SK-N-SH (cell line): ENCODE data around the gene TMEM232.

ENCODE experiments used
- USF2 ChIP-seq: fragments of 150-350 bp; IDR thresholded peaks from 2 replicates; pipeline ENCODE4 v1.6.1; 2017; ENCODE audit warnings: antibody characterized with exemption, low read length, low read depth, borderline replicate concordance
- TF ChIP-seq, protein P1 (sequence below): fragments of 200-600 bp; sonication (generic); IDR thresholded peaks from 2 replicates; pipeline ENCODE4 v1.6.1; 2017; ENCODE audit warnings: antibody characterized with exemption, mild to moderate bottlenecking, moderate library complexity

DNA sequence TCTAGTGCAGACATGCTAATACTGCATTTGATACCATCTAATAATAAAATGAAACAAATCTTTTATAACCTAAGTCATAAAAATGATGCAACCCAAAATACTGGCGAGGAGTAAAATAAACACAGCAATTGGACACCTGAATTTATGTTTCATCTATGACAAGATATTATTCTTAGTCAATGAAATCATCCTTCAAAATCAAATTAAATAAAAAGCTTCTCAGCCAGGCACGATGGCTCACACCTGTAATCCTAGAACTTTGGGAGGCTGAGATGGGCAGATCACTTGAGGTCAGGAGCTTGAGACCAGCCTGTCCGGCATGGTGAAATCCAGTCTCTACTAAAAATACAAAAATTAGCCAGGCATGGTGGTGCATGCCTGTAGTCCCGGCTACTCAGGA is 179.0 kb downstream of the TMEM232 start:
- TF ChIP-seq USF2 = no peak
- TF ChIP-seq, protein P1, sequence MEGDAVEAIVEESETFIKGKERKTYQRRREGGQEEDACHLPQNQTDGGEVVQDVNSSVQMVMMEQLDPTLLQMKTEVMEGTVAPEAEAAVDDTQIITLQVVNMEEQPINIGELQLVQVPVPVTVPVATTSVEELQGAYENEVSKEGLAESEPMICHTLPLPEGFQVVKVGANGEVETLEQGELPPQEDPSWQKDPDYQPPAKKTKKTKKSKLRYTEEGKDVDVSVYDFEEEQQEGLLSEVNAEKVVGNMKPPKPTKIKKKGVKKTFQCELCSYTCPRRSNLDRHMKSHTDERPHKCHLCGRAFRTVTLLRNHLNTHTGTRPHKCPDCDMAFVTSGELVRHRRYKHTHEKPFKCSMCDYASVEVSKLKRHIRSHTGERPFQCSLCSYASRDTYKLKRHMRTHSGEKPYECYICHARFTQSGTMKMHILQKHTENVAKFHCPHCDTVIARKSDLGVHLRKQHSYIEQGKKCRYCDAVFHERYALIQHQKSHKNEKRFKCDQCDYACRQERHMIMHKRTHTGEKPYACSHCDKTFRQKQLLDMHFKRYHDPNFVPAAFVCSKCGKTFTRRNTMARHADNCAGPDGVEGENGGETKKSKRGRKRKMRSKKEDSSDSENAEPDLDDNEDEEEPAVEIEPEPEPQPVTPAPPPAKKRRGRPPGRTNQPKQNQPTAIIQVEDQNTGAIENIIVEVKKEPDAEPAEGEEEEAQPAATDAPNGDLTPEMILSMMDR = no peak
